Karpas-422 (cell line): ENCODE measurements around the gene MICALL1. TPM values are rescaled to one million over a fixed set of nuclear protein-coding genes. Genes with fewer than 3 reads are reported as not detected.

ENCODE experiments used
- DNase-seq: peaks from one replicate; pipeline ENCODE4 v3.0.0-alpha.2; 2015
- H2AFZ ChIP-seq: fragments of 200-600 bp; sonication (generic); 2 replicates; pipeline ENCODE4 v1.6.1; 2014; ENCODE audit warnings: antibody characterized with exemption, low read length, mixed read lengths
- H3K27ac ChIP-seq: fragments of 200-600 bp; sonication (generic); 2 replicates; pipeline ENCODE4 v1.5.1; 2014; ENCODE audit warnings: mild to moderate bottlenecking, low read length, moderate library complexity
- H3K27me3 ChIP-seq: fragments of 200-600 bp; sonication (generic); 2 replicates; pipeline ENCODE4 v1.6.1; 2014; ENCODE audit warnings: low read length, mixed read lengths
- H3K36me3 ChIP-seq: fragments of 200-600 bp; sonication (generic); 2 replicates; pipeline ENCODE4 v1.6.1; 2014; ENCODE audit warnings: low read length, mixed read lengths; ENCODE audit not compliant: insufficient read depth
- H3K4me1 ChIP-seq: fragments of 200-600 bp; sonication (generic); 2 replicates; pipeline ENCODE4 v1.6.1; 2014; ENCODE audit warnings: mild to moderate bottlenecking, low read length, mixed read lengths
- H3K4me2 ChIP-seq: fragments of 200-600 bp; sonication (generic); 2 replicates; pipeline ENCODE4 v1.6.1; 2014; ENCODE audit warnings: low read length, low read depth, mild to moderate bottlenecking; ENCODE audit not compliant: poor library complexity, severe bottlenecking
- H3K4me3 ChIP-seq: fragments of 200-600 bp; sonication (generic); 2 replicates; pipeline ENCODE4 v1.5.1; 2014; ENCODE audit warnings: mild to moderate bottlenecking, antibody characterized with exemption, low read length, mixed read lengths
- H3K79me2 ChIP-seq: fragments of 200-600 bp; sonication (generic); 2 replicates; pipeline ENCODE4 v1.6.1; 2014; ENCODE audit warnings: mild to moderate bottlenecking, low read length, mixed read lengths
- H3K9ac ChIP-seq: fragments of 200-600 bp; sonication (generic); 2 replicates; pipeline ENCODE4 v1.6.0; 2014; ENCODE audit warnings: low read length
- H3K9me2 ChIP-seq: fragments of 200-600 bp; sonication (generic), shearing (Covaris generic); replicated peaks from 2 replicates; pipeline ENCODE4 v1.6.0; 2014; ENCODE audit warnings: mild to moderate bottlenecking, low read length, moderate library complexity; ENCODE audit not compliant: insufficient read depth
- H3K9me3 ChIP-seq: fragments of 300-700, 200-600 bp; sonication (generic); 2 replicates; pipeline ENCODE4 v1.6.1; 2014; ENCODE audit warnings: low read length, mixed read lengths
- H4K20me1 ChIP-seq: fragments of 200-600 bp; sonication (generic); 2 replicates; pipeline ENCODE4 v1.6.1; 2014; ENCODE audit warnings: mild to moderate bottlenecking, antibody characterized with exemption, low read length, low read depth; ENCODE audit not compliant: insufficient read depth
- total RNA-seq: library from RNA; depleted of rRNA; stranded (reverse); fragments of >200 nt; shearing (Covaris generic); gene quantifications from 2 replicates; pipeline ENCODE4 v1.2.3, GENCODE V29; 2014; ENCODE audit warnings: low replicate concordance; rRNA removed

Gene MICALL1
- total RNA-seq, 1 experiment from 2014 or later = 14.3 TPM

GRCh38 chr22:37991731-37992442, 85.8 kb downstream of the MICALL1 start:
- Histone ChIP-seq H2AFZ (no peak overlapping the region), H3K9me2 (no peaks in the 10 kb centered on the region), H4K20me1 (0 out of 2 replicates have a peak, but pooled peaks cover 11% of the 10 kb centered on the region), H3K4me3 (no peak overlapping the region), H3K79me2 (no peaks in the 10 kb centered on the region), H3K9me3 (no peaks in the 10 kb centered on the region), H3K4me1 (peaks cover 12% of the 10 kb centered on the region), H3K9ac (no peak overlapping the region), H3K36me3 (no peaks in the 10 kb centered on the region), H3K27ac (no peak overlapping the region), H3K4me2 (no peak overlapping the region), H3K27me3 (no peaks in the 10 kb centered on the region)
- DNase-seq = no peak

Other genes with a start within 250 kb of the MICALL1 start
- 75.3 and 78.9 TPM in 2 replicates for gene PDXP, start 247.6 kb upstream of the MICALL1 start, total RNA-seq
- gene LGALS1, start 230.7 kb upstream of the MICALL1 start, total RNA-seq = 288 and 308 TPM in 2 replicates
- 12.3 and 48.1 TPM in 2 replicates for gene NOL12, start 220.0 kb upstream of the MICALL1 start, total RNA-seq
- gene TRIOBP, start 209.2 kb upstream of the MICALL1 start, total RNA-seq = 14.6 and 45.6 TPM in 2 replicates
- gene GCAT, start 98.4 kb upstream of the MICALL1 start, total RNA-seq = 36.6 and 87.8 TPM in 2 replicates
- gene GALR3, start 82.9 kb upstream of the MICALL1 start, total RNA-seq = not detected in 2 replicates
- 25.6 and 30.1 TPM in 2 replicates for gene ANKRD54, start 62.0 kb upstream of the MICALL1 start, total RNA-seq
- gene EIF3L, start 56.9 kb upstream of the MICALL1 start, total RNA-seq = 363 and 488 TPM in 2 replicates
- not detected in 2 replicates for gene C22orf23, start 47.3 kb downstream of the MICALL1 start, total RNA-seq
- gene POLR2F, start 47.4 kb downstream of the MICALL1 start, total RNA-seq = 41.9 and 189 TPM in 2 replicates
- gene SOX10, start 78.3 kb downstream of the MICALL1 start, total RNA-seq = not detected in 2 replicates
- gene PICK1, start 151.1 kb downstream of the MICALL1 start, total RNA-seq = 11.0 and 29.2 TPM in 2 replicates
- gene SLC16A8, start 177.9 kb downstream of the MICALL1 start, total RNA-seq = not detected in 2 replicates
- gene BAIAP2L2, start 204.4 kb downstream of the MICALL1 start, total RNA-seq = 0.22 and 0.43 TPM in 2 replicates